Putamen (tissue), 1 donor: ENCODE results near the gene ZNF469.
"Not testable (repeated sequence)": the region's sequence is repeated elsewhere in the genome, so short reads cannot be mapped to it uniquely, and the experiment has no call there.

Experiments
- DNase-seq: peaks from one replicate; pipeline ENCODE4 v3.0.0-alpha.2; 2016; ENCODE audit warnings: low spot score

The ZNF469 gene

GRCh38 chr16:88409296-88410065 is 26.7 kb downstream of the ZNF469 start:
- DNase-seq: no peak

GRCh38 chr16:88410297-88410968 is 27.7 kb downstream of the ZNF469 start:
- DNase-seq: not testable (repeated sequence)

GRCh38 chr16:88411951-88412576 is 29.3 kb downstream of the ZNF469 start:
- DNase-seq: no peak

GRCh38 chr16:88412766-88413165 is 30.0 kb downstream of the ZNF469 start:
- no peak for DNase-seq

GRCh38 chr16:88413231-88413630 is 30.5 kb downstream of the ZNF469 start:
- DNase-seq: no peak

GRCh38 chr16:88413631-88414030 is 30.9 kb downstream of the ZNF469 start:
- DNase-seq: no peak

- DNase-seq: no peak
Observed at GRCh38 chr16:88414521-88415380, 32.0 kb downstream of the ZNF469 start.

GRCh38 chr16:88415381-88415705 is 32.6 kb downstream of the ZNF469 start:
- DNase-seq: no peak

GRCh38 chr16:88415713-88416323 is 33.1 kb downstream of the ZNF469 start:
- no peak for DNase-seq

- no peak for DNase-seq
Observed at GRCh38 chr16:88416686-88417085, 33.9 kb downstream of the ZNF469 start.

- DNase-seq: no peak
Observed at GRCh38 chr16:88417684-88418476, 35.1 kb downstream of the ZNF469 start.

- no peak for DNase-seq
Observed at GRCh38 chr16:88418869-88419268, 36.1 kb downstream of the ZNF469 start.

GRCh38 chr16:88419790-88420189 is 37.0 kb downstream of the ZNF469 start:
- no peak for DNase-seq

GRCh38 chr16:88420496-88420895 is 37.7 kb downstream of the ZNF469 start:
- no peak for DNase-seq

- no peak for DNase-seq
Observed at GRCh38 chr16:88421301-88421700, 38.5 kb downstream of the ZNF469 start.

GRCh38 chr16:88421871-88422433 is 39.2 kb downstream of the ZNF469 start:
- DNase-seq: no peak

- no peak for DNase-seq
Observed at GRCh38 chr16:88422733-88423447, 40.1 kb downstream of the ZNF469 start.

GRCh38 chr16:88423448-88423850 is 40.7 kb downstream of the ZNF469 start:
- DNase-seq: no peak

- DNase-seq: no peak
Observed at GRCh38 chr16:88424587-88425235, 42.0 kb downstream of the ZNF469 start.
